Cardiac septum (tissue), 1 donor: ENCODE results near the gene FBN2. TPM values are rescaled to one million over a fixed set of nuclear protein-coding genes. Genes with fewer than 3 reads are reported as not detected.

ENCODE experiments used
- DNase-seq: peaks from one replicate; pipeline ENCODE4 v3.0.0-alpha.2; 2020; ENCODE audit warnings: low spot score
- intact Hi-C: fragments of 100-400 bp; cut with DNase I; formaldehyde crosslinking; loops from one replicate; pipeline ENCODE4 v1.14.0; 2022
- total RNA-seq: library from RNA; stranded (reverse); fragmentation: NEBNext Ultra II Directional; extraction: Animal tissue kit (Norgen Biotek cat#: 25700); gene quantifications from one replicate; pipeline ENCODE4 v1.2.1, GENCODE V29; 2021
- donor health status: DM: no; HTN: no; CAD: no.

FBN2 gene
- total RNA-seq, 1 donor from 2014 or later: 7.1 TPM

- DNase-seq: no peak
- intact Hi-C loops: no loop called here
Measured at GRCh38 chr5:128397876-128398275, 140.2 kb downstream of the FBN2 start.

DNA sequence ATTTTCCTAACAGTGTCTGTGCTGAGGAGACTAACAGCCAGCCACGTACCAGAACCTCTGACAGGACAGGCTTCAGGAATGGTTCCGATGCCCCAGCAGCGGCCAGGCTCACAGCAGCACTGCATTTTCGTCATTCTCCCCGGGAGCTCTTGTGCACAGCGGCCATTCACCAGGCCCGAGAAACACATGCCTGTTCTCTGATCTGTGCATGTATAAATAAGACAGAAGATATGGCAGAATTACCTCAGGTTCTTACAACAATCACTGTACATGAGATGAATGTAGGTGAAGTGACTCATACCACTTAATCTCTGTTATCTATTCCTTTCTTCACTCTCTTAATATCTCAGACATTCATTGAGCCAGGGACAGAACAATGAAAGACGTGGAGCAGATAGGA lies 143.0 kb downstream of the FBN2 start:
- intact Hi-C loops: no loop called here
- DNase-seq: no peak

- intact Hi-C loops: no loop called here
- no peak for DNase-seq
Measured at GRCh38 chr5:128384068-128384467, 154.0 kb downstream of the FBN2 start.

DNA sequence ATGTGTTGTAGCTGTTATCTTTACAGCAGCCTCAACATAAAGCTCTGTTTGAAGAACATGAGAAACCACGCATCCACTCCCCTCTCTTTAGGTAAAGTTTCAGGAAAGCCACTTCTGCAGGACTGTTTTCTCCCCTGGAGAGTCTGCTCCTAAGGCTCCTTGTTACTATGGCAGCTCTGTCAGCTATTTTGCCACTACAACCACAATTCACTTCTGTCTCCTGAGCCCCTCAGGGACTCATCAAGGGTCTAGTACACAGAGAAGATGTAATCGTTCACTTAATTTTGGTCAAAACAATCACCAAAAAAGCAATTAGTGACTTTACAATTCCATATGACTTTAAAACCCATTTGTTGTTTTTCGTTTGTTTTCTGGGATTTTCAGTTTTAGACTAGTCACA lies 157.7 kb downstream of the FBN2 start:
- intact Hi-C loops: no loop called here

DNA sequence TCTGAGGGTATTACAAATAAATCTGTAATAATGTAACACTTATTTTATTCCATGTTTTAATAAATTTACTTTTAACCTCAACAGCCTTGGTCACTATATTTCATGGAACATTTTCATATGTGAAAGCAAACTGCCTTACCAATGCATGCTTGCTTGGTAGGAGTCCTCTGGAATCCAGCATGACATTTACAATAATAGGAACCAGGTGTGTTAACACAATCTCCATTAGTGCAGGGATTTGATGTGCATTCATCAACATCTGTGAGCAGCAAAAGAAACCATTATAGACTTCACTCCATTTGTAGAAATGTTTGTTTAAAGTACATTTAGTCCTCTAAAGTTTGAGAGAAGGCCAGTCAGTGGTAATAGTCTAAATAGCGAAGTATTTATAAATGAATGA lies 159.4 kb downstream of the FBN2 start:
- intact Hi-C loops: no loop called here
- no peak for DNase-seq

More for the DNA sequence above, 157.7 kb downstream of the FBN2 start:
- no peak for DNase-seq

DNA sequence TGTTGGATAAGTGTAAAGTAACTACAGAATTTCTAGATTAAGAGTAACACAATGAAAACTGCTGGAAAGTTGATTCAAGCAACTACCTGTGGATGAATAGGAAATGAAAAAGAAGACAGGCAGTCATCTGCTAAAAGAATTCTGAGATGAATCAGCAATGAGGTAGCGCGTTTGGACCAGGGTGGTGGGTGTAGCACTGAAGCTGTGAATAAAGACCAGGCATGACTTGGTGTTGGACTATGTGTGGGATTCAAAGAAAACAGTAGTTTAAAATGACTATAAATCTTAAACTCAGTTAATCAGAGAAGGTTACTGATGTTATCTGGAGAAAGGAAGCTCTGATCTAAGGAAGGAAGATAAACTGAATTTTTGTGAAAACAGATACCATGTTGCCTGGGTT lies 159.8 kb downstream of the FBN2 start:
- intact Hi-C loops: no loop called here

GRCh38 chr5:128376577-128376976 lies 161.5 kb downstream of the FBN2 start:
- no peak for DNase-seq
- intact Hi-C loops: no loop called here

More for the DNA sequence above, 159.8 kb downstream of the FBN2 start:
- DNase-seq: no peak

GRCh38 chr5:128366147-128366546 lies 171.9 kb downstream of the FBN2 start:
- DNase-seq: no peak
- intact Hi-C loops: no loop called here

GRCh38 chr5:128362370-128362769 lies 175.7 kb downstream of the FBN2 start:
- intact Hi-C loops: no loop called here
- no peak for DNase-seq

- intact Hi-C loops: no loop called here
- DNase-seq: no peak
Measured at GRCh38 chr5:128358826-128359225, 179.2 kb downstream of the FBN2 start.

DNA sequence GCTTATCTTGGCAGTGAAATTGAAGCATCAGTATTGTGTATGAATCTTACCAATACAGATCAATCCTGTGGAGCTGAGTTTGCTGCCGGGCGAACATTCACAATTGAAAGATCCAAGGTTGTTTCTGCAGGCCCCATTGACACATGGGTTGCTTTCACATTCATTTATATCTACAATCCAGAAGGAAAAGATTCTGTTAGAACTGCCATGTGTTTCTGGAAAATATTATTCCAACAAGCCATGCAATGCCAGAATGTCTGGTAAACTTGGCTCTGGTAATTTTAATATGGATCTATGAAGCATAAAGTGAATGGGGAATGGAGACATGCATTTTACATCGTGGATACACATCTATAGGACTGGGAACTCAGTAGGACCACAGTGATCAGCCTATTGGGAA lies 180.8 kb downstream of the FBN2 start:
- intact Hi-C loops: no loop called here
- DNase-seq: no peak

DNA sequence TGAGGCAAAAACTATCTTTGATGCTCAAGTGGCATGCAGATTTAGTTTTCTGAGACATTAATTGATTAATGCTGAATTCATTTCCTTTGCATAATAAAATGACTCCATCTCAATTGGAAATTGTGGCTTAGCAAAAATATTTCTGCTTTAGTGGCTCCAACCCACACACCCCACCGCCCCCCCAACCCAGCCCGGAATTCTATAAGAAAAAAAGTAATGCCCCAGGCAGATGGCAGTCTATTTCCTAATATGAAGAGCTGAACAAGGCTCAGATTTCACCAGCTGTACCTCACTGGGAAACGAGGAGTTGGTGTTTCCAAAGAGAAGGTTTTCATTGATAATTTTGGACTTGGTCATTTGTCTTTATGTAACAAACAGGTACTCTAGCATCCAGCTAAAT lies 182.1 kb downstream of the FBN2 start:
- intact Hi-C loops: no loop called here
- DNase-seq: no peak

DNA sequence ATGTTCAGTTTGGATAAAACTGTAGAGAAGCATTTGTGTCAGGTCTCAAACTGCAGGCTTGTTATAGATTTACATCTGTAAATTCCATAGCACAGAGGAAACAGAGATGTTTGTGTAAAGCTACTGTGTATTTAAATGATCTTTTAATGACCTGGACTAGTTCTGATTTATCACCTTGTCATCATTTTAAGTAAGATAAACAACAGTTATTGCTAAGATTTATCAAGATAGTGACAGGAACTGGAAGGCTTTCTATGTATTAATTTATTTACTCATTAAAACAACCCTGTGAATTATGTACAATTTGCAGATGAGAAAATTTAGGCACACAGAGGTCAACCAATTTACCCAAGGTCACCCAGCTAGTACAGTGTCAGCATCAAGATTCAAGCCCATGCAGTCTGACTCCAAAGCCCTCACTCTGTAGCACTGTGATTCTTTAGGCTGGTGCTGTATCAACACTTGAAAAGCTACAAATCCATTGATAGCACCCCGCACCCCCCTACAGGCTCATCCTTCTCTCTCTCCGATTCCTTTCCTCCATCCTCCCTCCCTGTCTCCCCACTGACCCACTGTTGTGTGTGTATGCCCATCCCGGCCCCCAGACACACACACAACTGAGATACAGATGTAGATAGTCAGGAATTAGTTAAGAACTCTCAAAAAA lies 184.5 kb downstream of the FBN2 start:
- intact Hi-C loops: no loop called here
- DNase-seq: no peak

DNA sequence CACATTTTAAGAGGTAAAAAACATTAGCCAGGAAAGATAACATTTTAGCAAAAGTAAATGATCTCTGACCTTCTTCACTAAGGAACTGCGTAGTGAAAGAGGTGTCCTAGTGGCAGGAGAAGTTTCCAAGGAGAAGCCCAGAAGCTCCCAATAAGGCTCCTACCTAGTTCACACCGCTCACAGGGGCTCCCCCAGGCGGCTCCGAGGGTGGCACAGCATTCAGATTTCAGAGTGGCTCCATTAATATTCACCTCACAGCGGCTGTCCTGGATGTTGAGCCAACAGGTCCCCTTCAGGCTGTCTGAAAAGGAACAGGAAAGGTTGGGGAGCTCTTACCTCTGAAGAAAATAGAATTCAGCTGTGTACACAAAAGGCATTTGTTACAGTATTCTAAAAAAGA lies 187.3 kb downstream of the FBN2 start:
- no peak for DNase-seq
- intact Hi-C loops: no loop called here

DNA sequence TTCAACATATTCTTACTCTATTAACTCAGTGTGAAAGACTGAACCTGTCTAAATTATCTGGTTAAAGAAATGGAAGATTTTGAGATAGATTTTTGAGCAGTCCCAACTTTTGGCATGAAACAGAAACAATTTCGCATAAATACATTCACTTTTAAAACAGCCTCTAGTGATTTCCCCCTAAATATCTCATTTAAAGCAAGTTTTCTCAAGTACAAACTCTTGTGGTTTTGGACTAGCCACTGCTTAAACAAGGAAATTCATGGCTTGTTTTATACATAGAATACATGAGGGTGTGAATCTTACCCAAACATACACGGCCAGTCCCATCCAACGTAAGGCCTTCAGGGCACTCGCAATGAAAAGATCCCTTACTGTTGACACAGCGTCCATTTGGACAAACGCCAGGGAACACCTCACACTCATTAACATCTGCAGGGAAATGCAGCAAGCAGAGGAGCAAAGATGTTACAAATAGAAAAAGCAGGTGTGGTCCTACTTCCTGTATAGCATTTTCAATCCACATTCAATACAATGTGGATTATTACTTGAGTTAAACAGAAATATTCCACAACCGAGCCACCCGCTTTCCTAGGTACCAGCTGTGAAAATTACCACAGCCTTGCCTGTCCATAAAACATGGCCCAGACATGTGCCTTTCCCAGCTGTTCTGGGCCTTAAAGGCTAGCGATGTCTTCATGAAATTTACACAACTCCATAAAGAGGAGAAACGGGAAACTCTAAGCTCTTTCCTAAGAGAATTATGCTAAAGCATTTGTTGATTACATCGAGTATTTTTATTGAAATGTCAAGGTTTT lies 188.8 kb downstream of the FBN2 start:
- DNase-seq: no peak
- intact Hi-C loops: no loop called here

- DNase-seq: no peak
- intact Hi-C loops: no loop called here
Measured at GRCh38 chr5:128346038-128346437, 192.0 kb downstream of the FBN2 start.

DNA sequence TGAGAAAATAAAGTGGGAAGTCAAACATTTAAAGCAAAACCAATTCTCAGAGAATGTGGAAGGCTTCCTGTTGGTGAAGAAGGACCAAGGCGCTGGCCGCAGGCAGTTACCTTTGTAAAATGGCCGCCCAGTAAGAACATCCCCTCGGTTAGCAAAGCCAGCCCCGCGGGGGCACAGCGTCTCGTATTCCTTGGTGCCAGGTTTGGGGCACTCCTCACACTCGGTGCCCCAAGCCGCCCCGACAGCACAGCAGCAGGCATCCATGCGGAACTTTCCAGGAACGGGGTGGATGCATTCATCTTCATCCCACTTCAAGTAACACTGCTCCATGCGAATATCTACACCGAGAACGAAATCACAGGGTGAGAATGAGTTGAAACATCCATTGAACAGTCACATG lies 192.8 kb downstream of the FBN2 start:
- intact Hi-C loops: no loop called here
- no peak for DNase-seq

- intact Hi-C loops: no loop called here
- no peak for DNase-seq
Measured at GRCh38 chr5:128343168-128343567, 194.9 kb downstream of the FBN2 start.

DNA sequence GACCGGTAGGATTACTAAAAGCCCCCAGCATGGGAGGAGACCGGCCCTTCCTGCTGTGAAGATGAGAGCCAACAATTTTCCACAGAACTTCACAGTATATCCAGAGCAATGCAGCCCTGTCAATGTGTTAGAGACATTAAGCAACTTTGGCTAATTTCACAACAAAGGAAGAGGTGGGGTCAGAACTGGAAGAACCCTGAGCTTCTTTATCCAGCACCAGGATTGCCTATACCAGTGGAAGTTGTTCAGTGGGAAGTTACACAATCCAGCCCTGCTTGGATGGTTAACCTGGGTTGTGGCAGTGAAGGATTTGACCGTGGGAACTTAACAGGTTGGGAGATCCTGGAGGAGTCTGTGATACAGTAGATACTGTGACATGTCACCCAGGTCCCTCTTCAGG lies 197.0 kb downstream of the FBN2 start:
- intact Hi-C loops: no loop called here
- no peak for DNase-seq

- no peak for DNase-seq
- intact Hi-C loops: no loop called here
Measured at GRCh38 chr5:128340648-128341047, 197.4 kb downstream of the FBN2 start.

DNA sequence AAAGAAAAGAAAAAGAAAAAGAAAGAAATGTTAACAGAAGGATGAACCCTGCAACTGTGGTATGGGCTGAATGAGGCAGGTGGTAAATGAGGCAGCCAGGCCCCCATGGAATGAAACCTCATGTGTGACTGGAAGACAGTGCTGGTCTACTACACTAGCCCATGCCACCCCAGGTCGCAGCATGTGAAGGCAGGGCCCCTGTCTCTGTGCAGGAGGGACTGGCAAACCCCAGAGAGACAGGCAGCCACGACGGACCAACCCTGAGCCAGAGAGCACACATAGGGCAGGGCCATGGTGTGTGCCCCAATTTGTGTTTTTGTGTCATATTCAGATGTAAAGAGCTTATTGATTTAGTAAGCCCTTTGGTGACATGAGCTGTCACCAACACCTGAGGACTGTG lies 198.5 kb downstream of the FBN2 start:
- no peak for DNase-seq
- intact Hi-C loops: no loop called here
